Stimulated activated naive CD8-positive, alpha-beta T cell treated with anti-CD3 and anti-CD28 coated beads, Interleukin-15, Interleukin-2, amounts not matched to agents 100 U/mL and 50 U/mL, for 24 hours (primary cell): Measurements from ENCODE around the gene SLC39A1.

Experiments used
- ATAC-seq: fragments of 150-1000 bp; cut with Tn5 transposase; one replicate; pipeline ENCODE4 v1.10.0; 2021
- DNase-seq: peaks from one replicate; pipeline ENCODE4 v3.0.0; 2021

SLC39A1 gene

GRCh38 chr1:153976819-153977249 lies 13.5 kb upstream of the SLC39A1 start:
- ATAC-seq (no peak), DNase-seq (no peak)

GRCh38 chr1:153973525-153973924 lies 10.2 kb upstream of the SLC39A1 start:
- no peak for ATAC-seq
- DNase-seq = no peak

- ATAC-seq = no peak
- no peak for DNase-seq
Observed at GRCh38 chr1:153973071-153973470, 9.7 kb upstream of the SLC39A1 start.

- DNase-seq = no peak
- ATAC-seq = no peak
Observed at GRCh38 chr1:153970346-153970745, 7.0 kb upstream of the SLC39A1 start.

- DNase-seq (no peak), ATAC-seq (no peak)
Observed at GRCh38 chr1:153968972-153969371, 5.6 kb upstream of the SLC39A1 start.

- ATAC-seq = no peak
- no peak for DNase-seq
Observed at GRCh38 chr1:153968408-153968807, 5.1 kb upstream of the SLC39A1 start.

GRCh38 chr1:153968000-153968363 lies 4.6 kb upstream of the SLC39A1 start:
- DNase-seq (no peak), ATAC-seq (no peak)

GRCh38 chr1:153967107-153967999 lies 4.0 kb upstream of the SLC39A1 start, which contains the start of gene CREB3L4:
TSS of gene CREB3L4 (plus strand) at chr1:153967902. CDS start at chr1:153968526, 624 bp downstream.
- ATAC-seq = peak; percentile 91
- peak; percentile 85 for DNase-seq

GRCh38 chr1:153963850-153964331 lies 554 bp upstream of the SLC39A1 start:
- ATAC-seq (no peak), DNase-seq (no peak)

- ATAC-seq (no peak), DNase-seq (no peak)
Observed at GRCh38 chr1:153962088-153963029, 978 bp downstream of the SLC39A1 start.

GRCh38 chr1:153961421-153961820 lies 1.9 kb downstream of the SLC39A1 start:
- DNase-seq = no peak
- no peak for ATAC-seq

GRCh38 chr1:153960206-153960605 lies 3.1 kb downstream of the SLC39A1 start:
- DNase-seq (no peak), ATAC-seq (no peak)

GRCh38 chr1:153959454-153959853 lies 3.9 kb downstream of the SLC39A1 start:
- DNase-seq (no peak), ATAC-seq (no peak)

GRCh38 chr1:153958961-153959260 lies 4.4 kb downstream of the SLC39A1 start:
- DNase-seq (no peak), ATAC-seq (no peak)

- peak; percentile 94 for ATAC-seq
- DNase-seq = peak; percentile 97
Observed at GRCh38 chr1:153958111-153958960, 5.0 kb downstream of the SLC39A1 start, which contains the start of gene CRTC2. TSS of gene CRTC2 (minus strand) at chr1:153958612. CDS start at chr1:153958497, 115 bp downstream.

- ATAC-seq (peak; percentile 7), DNase-seq (peak; percentile 61)
Observed at GRCh38 chr1:153957744-153958110, 5.6 kb downstream of the SLC39A1 start.

- ATAC-seq = no peak
Observed at GRCh38 chr1:153956997-153957715, 6.2 kb downstream of the SLC39A1 start.

GRCh38 chr1:153954826-153955225 lies 8.5 kb downstream of the SLC39A1 start:
- no peak for ATAC-seq
- no peak for DNase-seq

More at GRCh38 chr1:153956997-153957715, 6.2 kb downstream of the SLC39A1 start:
- DNase-seq = no peak

- DNase-seq (no peak), ATAC-seq (no peak)
Observed at GRCh38 chr1:153953859-153954365, 9.4 kb downstream of the SLC39A1 start.

GRCh38 chr1:153951801-153952200 lies 11.5 kb downstream of the SLC39A1 start:
- DNase-seq (no peak), ATAC-seq (no peak)

- ATAC-seq (no peak), DNase-seq (no peak)
Observed at GRCh38 chr1:153951183-153951582, 12.2 kb downstream of the SLC39A1 start.
